ENCODE measurements around the gene PCK2.

Gene PCK2

GRCh38 chr14:24060984-24061913 is 32.9 kb upstream of the PCK2 start:
- DNase-seq (ENCODE audit: low read depth in 2 of 2): no peak

- DNase-seq (ENCODE audit: low read depth in 2 of 2): no peak
Observed at GRCh38 chr14:24062216-24062980, 31.7 kb upstream of the PCK2 start.

GRCh38 chr14:24063263-24063836 is 30.8 kb upstream of the PCK2 start:
- no peak for DNase-seq (ENCODE audit: low read depth in 2 of 2)

- DNase-seq (ENCODE audit: low read depth in 2 of 2): no peak
Observed at GRCh38 chr14:24064091-24064795, 29.9 kb upstream of the PCK2 start.

- no peak for DNase-seq (ENCODE audit: low read depth in 2 of 2)
Observed at GRCh38 chr14:24064856-24065255, 29.3 kb upstream of the PCK2 start.

DNA sequence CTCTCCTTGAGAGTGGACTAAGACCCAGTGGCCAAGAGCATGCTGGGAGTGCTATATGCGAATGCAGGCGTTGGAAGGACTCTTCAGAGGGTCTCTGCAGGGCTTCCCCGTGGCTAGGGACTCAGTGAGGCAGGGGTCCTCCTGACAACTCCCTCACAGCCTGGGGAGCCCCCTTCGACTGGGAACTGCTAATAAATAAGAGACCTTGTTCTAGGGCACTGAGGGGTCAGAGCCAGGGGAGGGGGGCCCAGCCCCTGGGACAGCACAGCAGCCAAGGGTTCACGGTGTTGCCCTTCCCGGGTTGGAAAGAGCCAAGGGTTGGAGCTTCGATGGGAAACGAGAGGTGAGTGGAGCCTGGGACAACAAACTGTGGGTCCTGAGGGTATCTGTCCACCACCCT is 28.7 kb upstream of the PCK2 start:
- DNase-seq (ENCODE audit: low read depth in 2 of 2): no peak

DNA sequence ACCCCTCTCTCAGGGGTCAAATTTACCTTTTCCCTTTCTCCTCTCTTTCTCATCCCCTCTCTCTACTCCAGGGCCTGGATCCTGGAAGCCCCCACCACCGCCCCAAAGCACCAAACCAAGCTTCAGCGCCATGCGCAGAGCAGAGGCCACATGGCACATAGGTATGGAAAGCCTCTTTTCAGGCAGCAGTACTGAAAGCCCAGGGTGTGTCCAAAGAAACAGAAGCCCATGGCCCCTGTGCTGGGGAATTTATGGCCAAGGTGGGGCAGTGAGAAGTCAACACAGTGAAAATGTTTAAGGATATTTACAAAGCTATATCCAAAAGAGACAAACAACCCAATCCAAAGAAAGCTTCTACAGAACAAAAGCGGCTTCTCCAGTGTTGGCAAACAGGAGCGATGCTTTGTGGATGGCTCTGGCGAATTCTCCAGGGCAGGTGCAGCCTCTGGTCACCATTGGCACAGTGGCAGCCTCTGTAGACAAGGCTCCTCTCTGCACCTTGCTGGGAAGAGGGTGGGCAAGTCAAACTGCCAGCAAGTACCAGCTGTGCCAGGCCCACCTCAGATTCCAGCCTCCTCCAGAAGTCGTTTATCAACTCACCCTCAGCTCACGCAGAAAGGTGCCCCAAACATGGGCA is 27.5 kb upstream of the PCK2 start:
- no peak for DNase-seq (ENCODE audit: low read depth in 2 of 2)

DNA sequence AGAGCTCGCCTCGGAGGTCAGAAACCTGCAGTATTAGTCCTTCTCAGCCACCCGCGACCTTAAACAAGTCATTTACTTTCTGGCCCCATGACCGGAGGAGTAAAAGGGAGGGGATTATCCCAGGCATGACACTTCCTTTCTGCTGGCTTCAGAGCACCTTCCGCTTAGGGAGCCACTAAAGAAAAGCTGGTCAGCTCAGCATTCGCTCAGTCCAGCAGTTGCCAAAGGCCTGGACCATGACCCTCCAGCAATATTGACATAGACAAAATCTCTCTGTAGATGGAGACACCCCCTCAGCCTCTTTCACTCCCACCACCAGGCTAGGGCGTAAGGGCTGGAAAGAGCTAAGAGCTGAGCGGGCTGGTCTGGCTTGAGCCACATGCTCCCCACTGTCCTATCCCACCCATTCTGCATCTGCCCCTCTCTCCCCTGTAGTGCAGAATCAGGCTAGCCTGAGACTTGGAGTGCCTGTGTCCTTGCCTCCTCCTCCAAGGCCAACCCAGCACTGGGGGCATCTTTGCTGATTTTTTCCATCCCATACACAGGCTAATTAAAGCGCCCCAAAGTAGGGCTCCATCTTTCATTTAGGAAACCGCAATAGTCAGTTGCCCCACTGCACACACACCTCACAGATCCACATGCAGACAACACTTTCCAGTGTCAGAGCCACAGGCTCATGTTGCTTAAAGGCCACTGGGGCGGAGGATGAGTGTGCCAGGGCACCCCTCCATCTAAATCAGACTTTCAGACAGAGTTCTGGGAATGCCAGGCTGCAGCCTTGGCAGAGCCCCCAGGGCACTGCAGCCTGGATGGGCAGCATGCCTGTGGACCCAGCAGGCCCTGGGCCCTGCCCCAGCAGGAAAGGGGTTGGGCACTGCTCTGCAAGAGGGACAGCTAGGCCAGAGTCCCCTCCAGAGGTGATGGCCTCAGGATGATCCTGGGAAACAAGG is 26.7 kb upstream of the PCK2 start:
- DNase-seq (ENCODE audit: low read depth in 2 of 2): no peak

- no peak for DNase-seq (ENCODE audit: low read depth in 2 of 2)
Observed at GRCh38 chr14:24068711-24069410, 25.2 kb upstream of the PCK2 start.

GRCh38 chr14:24069411-24069735 is 24.7 kb upstream of the PCK2 start:
- no peak for DNase-seq (ENCODE audit: low read depth in 2 of 2)

DNA sequence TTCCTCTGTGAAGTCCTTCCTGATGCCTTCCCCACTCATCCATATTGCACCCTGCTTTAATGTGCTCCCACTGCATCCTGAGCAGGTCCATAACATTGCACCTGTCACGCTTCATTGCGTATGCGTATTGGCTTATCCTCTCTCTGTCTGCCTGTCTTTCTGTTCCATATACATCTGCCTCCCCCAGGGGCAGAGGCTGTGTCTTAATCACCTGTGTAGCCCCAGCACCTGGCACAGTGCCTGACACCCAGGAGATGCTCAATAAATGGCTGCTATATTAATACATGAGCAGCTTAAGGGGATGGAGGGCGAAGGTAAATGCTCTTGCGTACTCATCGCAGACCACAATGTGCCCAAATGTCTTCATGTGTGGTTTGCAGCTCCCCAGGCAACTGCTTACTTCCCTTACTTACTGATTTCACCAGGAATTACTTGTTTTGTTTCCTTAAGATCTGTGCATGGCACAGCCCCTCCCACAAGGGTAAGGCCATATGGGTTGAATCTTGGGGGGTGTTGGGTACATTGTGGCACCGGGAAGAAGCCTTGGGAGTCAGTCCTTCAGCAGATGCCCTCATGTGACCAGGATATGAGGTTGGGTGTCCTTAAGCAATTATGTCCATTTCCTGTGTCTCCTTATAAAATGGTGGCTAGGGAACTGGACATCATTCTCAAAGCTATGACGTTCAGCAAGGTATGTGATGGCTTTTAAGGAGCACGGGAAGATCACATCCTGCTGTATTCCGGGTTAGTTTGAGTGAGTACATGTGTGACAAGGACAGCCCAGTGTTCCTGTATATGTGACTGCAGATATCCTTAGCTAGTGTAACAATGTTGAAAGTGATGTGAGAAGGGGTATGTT is 23.6 kb upstream of the PCK2 start:
- no peak for DNase-seq (ENCODE audit: low read depth in 2 of 2)

- no peak for DNase-seq (ENCODE audit: low read depth in 2 of 2)
Observed at GRCh38 chr14:24071144-24071697, 22.9 kb upstream of the PCK2 start, which contains the start of gene CPNE6. Gene CPNE6, plus strand, starts transcription at chr14:24071562. Its CDS starts 1,375 bp downstream, at chr14:24072937.

GRCh38 chr14:24071836-24072430 is 22.2 kb upstream of the PCK2 start:
- DNase-seq (ENCODE audit: low read depth in 2 of 2): no peak

DNA sequence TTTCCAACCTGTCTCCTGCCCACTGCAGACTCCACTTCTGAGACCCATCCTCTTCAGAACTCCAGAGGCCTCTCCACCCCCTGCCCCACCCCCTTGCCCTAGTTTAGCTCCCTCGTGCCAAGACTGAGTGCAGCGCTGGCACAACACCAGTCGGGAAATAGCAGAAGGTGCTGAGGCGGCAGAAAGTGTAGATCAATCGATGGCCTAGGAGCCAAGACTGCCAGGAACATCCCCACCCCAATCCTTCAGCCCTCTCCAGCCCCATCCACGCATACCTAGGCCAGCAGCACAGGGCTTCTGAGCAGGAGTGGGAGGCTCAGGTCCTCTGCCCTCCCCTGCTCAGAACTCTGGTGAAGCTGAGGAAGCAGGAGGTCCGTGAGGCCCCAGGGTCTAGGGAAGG is 21.7 kb upstream of the PCK2 start:
- DNase-seq (ENCODE audit: low read depth in 2 of 2): no peak

- no peak for DNase-seq (ENCODE audit: low read depth in 2 of 2)
Observed at GRCh38 chr14:24072881-24073877, 20.9 kb upstream of the PCK2 start.

DNA sequence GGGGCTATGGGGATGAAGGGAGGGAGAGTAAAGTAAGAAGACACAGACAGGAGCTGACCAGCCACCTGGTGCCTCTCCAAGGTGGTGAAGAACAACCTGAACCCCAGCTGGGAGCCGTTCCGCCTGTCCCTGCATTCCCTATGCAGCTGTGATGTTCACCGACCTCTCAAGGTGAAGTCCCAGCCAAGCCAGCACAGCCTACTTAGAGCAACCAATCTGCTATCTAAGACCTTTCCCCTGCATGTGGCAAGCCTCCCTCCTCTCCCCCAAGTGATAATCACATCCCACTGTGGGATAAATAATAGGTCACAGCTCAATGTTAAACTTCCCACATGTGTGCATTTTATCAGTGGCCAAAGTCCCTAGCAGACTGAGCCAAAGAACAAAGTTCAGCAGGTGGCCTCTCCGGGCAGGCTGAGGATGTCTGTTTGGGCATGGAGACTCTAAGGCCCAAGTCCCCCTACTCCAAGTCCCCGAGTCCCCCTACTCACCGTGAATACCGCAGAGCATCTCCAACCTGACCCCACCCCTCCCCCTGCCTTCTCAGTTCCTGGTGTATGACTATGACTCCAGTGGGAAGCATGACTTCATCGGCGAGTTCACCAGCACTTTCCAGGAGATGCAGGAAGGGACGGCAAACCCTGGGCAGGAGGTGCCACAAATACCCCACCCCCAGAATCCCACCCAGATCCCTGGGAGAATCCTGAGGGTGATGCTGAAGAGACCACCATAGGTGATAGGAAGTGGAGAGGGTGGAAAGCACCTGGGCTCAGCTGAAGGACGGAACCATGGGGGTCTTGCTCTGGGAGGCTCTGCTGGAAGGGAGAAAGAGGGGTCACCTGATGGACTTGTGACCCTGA is 19.3 kb upstream of the PCK2 start:
- DNase-seq (ENCODE audit: low read depth in 2 of 2): no peak
